Keratinocyte (primary cell): Measurements from ENCODE around the gene DEPDC7.

ENCODE experiments used
- CTCF ChIP-seq, 3 experiments: IDR thresholded peaks in 1 of 3; conservative IDR thresholded peaks in 1 of 3; optimal IDR thresholded peaks in 1 of 3; 2 replicates in 2 of 3; 3 replicates in 1 of 3; pipeline versions ENCODE3 to v1.5.1; 2011; ENCODE audit warnings: low read length in 3 of 3, mild to moderate bottlenecking in 3 of 3, moderate library complexity in 2 of 3, control low read depth in 1 of 3, inconsistent platforms in 1 of 3; ENCODE audit not compliant: insufficient read depth in 2 of 3; ENCODE audit errors: extremely low read depth in 1 of 3
- EZH2 ChIP-seq: IDR thresholded peaks from one replicate; pipeline ENCODE4 v1.6.1; 2012; ENCODE audit warnings: inconsistent platforms, mild to moderate bottlenecking, low read length, moderate library complexity

- TF ChIP-seq CTCF (optimal IDR thresholded peaks at IDR 0.05 in 1 of 3, IDR thresholded peaks at IDR 0.05 in 1 of 3, conservative IDR thresholded peaks at IDR 0.05 in 1 of 3; ENCODE audit: extremely low read depth in 1 of 3, insufficient read depth in 2 of 3, low read length in 3 of 3) (no peak), EZH2 (no peak)
Observed at GRCh38 chr11:33027233-33027632, 11.6 kb downstream of the DEPDC7 start.
